Ishikawa (cell line): ENCODE data around the gene CHST11.

Experiments used
- CEBPB ChIP-seq: IDR thresholded peaks from 2 replicates; pipeline ENCODE4 v1.6.1; 2012
- CREB1 ChIP-seq: IDR thresholded peaks from 2 replicates; pipeline ENCODE4 v1.6.1; 2012; ENCODE audit warnings: low read depth
- EP300 ChIP-seq: IDR thresholded peaks from 2 replicates; pipeline ENCODE4 v1.6.1; 2012; ENCODE audit warnings: borderline replicate concordance
- FOXM1 ChIP-seq: IDR thresholded peaks from 2 replicates; pipeline ENCODE4 v1.6.1; 2012; ENCODE audit warnings: low read depth, borderline replicate concordance
- REST ChIP-seq: IDR thresholded peaks from 2 replicates; pipeline ENCODE4 v1.6.1; 2012; ENCODE audit warnings: low read depth, mild to moderate bottlenecking
- TAF1 ChIP-seq: IDR thresholded peaks from 2 replicates; pipeline ENCODE4 v1.6.1; 2012; ENCODE audit warnings: low read depth, mild to moderate bottlenecking
- TF ChIP-seq, protein P1 (sequence below): IDR thresholded peaks from 2 replicates; pipeline ENCODE4 v1.6.1; 2012

GRCh38 chr12:104627990-104628830 lies 171.5 kb downstream of the CHST11 start:
- TF ChIP-seq REST (no peak), CEBPB (no peak), EP300 (no peak), FOXM1 (no peak), CREB1 (no peak), TAF1 (no peak)
- TF ChIP-seq, protein P1, sequence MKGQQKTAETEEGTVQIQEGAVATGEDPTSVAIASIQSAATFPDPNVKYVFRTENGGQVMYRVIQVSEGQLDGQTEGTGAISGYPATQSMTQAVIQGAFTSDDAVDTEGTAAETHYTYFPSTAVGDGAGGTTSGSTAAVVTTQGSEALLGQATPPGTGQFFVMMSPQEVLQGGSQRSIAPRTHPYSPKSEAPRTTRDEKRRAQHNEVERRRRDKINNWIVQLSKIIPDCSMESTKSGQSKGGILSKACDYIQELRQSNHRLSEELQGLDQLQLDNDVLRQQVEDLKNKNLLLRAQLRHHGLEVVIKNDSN: no peak
